Spinal cord (tissue), 10 donors: ENCODE results near the gene NOP58. TPM values are rescaled to one million over a fixed set of nuclear protein-coding genes. Genes with fewer than 3 reads are reported as not detected.
"Not testable (repeated sequence)": the region's sequence is repeated elsewhere in the genome, so short reads cannot be mapped to it uniquely, and the experiment has no call there.

Experiments
- DNase-seq, 6 donors: peaks; one replicate each; pipeline versions ENCODE4 v3.0.0 to v3.0.0-alpha.2; 2013 to 2015; ENCODE audit warnings: low spot score in 6 of 6, low read depth in 4 of 6
- H3K27ac ChIP-seq: one replicate; pipeline ENCODE4 v1.5.1; 2013; ENCODE audit warnings: low read depth, low read length, control low read depth
- H3K27me3 ChIP-seq: one replicate; pipeline ENCODE4 v1.6.1; 2013; ENCODE audit warnings: low read length; ENCODE audit not compliant: control insufficient read depth, insufficient read depth
- H3K36me3 ChIP-seq: one replicate; pipeline ENCODE4 v1.6.1; 2013; ENCODE audit warnings: low read length; ENCODE audit not compliant: control insufficient read depth, insufficient read depth
- H3K4me1 ChIP-seq: one replicate; pipeline ENCODE4 v1.6.1; 2013; ENCODE audit warnings: low read length; ENCODE audit not compliant: control insufficient read depth, insufficient read depth
- H3K4me3 ChIP-seq: one replicate; pipeline ENCODE4 v1.5.1; 2013; ENCODE audit warnings: low read depth, low read length, control low read depth
- H3K9me3 ChIP-seq: one replicate; pipeline ENCODE4 v1.6.1; 2013; ENCODE audit warnings: low read length; ENCODE audit not compliant: control insufficient read depth, insufficient read depth
- WGBS: methylation state at CpG from one replicate; pipeline ENCODE4 v1.1.5; 2013; ENCODE audit warnings: missing lambda C conversion rate; ENCODE audit not compliant: insufficient coverage; 5-methylcytosine and 5-hydroxymethylcytosine counted together
- long read RNA-seq, 4 donors: transcript quantifications; one replicate each; lab custom pipeline, GENCODE V29; 2026
- polyA plus RNA-seq, 2 donors: library from polyadenylated mRNA; unstranded; fragments of 120-200 nt; gene quantifications; one replicate each; pipeline ENCODE4 v1.2.1, GENCODE V29; 2013; ENCODE audit not compliant: insufficient read length in 2 of 2
- total RNA-seq, 2 donors: library from RNA; depleted of rRNA in 1 of 2; stranded (reverse); fragments of 120-200 nt in 1 of 2; fragments of >200 nt in 1 of 2; gene quantifications; one replicate each; pipeline versions ENCODE4 v1.2.3 to v1.2.4, GENCODE V29; 2013 to 2014
- donor health status: healthy.

The NOP58 gene
- total RNA-seq (10 to 100 TPM; 55.4 to 63.5 TPM), polyA plus RNA-seq (10 to 100 TPM; 65.5 to 67.8 TPM)
- long read RNA-seq, donor 1, transcript NOP58-201 (15 exons, 2,046 nt), result major isoform, 7 of 41 reads
- long read RNA-seq, donor 1, partial matches to known transcripts, result 28 of 41 reads
- long read RNA-seq, donor 1, other reads (novel, unspliced or antisense), result 0 of 41 reads
- long read RNA-seq, donor 2, partial matches to known transcripts, result 0 of 2 reads
- long read RNA-seq, donor 2, other reads (novel, unspliced or antisense), result 0 of 2 reads
- long read RNA-seq, donor 3, partial matches to known transcripts, result 0 of 3 reads
- long read RNA-seq, donor 3, other reads (novel, unspliced or antisense), result 0 of 3 reads
- long read RNA-seq, donor 4, transcript NOP58-206 (4 exons, 599 nt), result major isoform, 8 of 79 reads
- long read RNA-seq, donor 4, partial matches to known transcripts, result 63 of 79 reads
- long read RNA-seq, donor 4, other reads (novel, unspliced or antisense), result 0 of 79 reads

- under 1% methylated on average over 54 of the region's 54 CpGs for WGBS
These were observed at the start of gene NOP58 for GRCh38 chr2:202265467-202266277. TSS of gene NOP58 (plus strand) at chr2:202265763. CDS start at chr2:202265942, 179 bp downstream.

GRCh38 chr2:202221873-202222272 is 43.7 kb upstream of the NOP58 start:
- H3K27me3 ChIP-seq, result no peaks in the 10 kb centered on the region
- no peaks in the 10 kb centered on the region for H3K4me1 ChIP-seq
- peaks cover 19% of the 10 kb centered on the region for H3K36me3 ChIP-seq
- peak in 1 of 6 donors; percentile 43 for DNase-seq
- no peaks in the 10 kb centered on the region for H3K9me3 ChIP-seq
- WGBS, result 43% methylated on average over 1 of the region's 1 CpG
- H3K4me3 ChIP-seq, result no peak overlapping the region
- no peak overlapping the region for H3K27ac ChIP-seq

More at GRCh38 chr2:202265467-202266277, at the start of gene NOP58:
- DNase-seq, result peak; percentile 94 to 99 (median 96)
- Histone ChIP-seq H3K27ac (peak within 1 kb of the TSS; percentile 98), H3K36me3 (no peaks in the 10 kb centered on the region), H3K4me1 (peaks cover 4% of the 10 kb centered on the region), H3K4me3 (peak within 1 kb of the TSS; percentile 97), H3K9me3 (no peaks in the 10 kb centered on the region), H3K27me3 (no peaks in the 10 kb centered on the region)

- H3K27me3 ChIP-seq, result no peaks in the 10 kb centered on the region
- H3K4me3 ChIP-seq, result peak overlapping the region; percentile 93
- under 1% methylated on average over 29 of the region's 30 CpGs for WGBS
- H3K4me1 ChIP-seq, result peaks cover 17% of the 10 kb centered on the region
- no peaks in the 10 kb centered on the region for H3K9me3 ChIP-seq
- peak overlapping the region; percentile 96 for H3K27ac ChIP-seq
- DNase-seq, result peak in 4 of 6 donors; percentile 1 to 55 (median 5)
- H3K36me3 ChIP-seq, result no peaks in the 10 kb centered on the region
These were observed 27.8 kb upstream of the NOP58 start for GRCh38 chr2:202237787-202238233.

- DNase-seq, result peak; percentile 89 to 99 (median 94)
- Histone ChIP-seq H3K27me3 (no peaks in the 10 kb centered on the region), H3K9me3 (no peaks in the 10 kb centered on the region), H3K27ac (peak within 1 kb of the TSS; percentile 96), H3K4me3 (peak within 1 kb of the TSS; percentile 93), H3K36me3 (no peaks in the 10 kb centered on the region), H3K4me1 (peaks cover 17% of the 10 kb centered on the region)
- WGBS, result under 1% methylated on average over 35 of the region's 54 CpGs
These were observed 27.0 kb upstream of the NOP58 start, which contains the start of gene SUMO1 for GRCh38 chr2:202238234-202239197. TSS of gene SUMO1 (minus strand) at chr2:202238597. CDS start at chr2:202238451, 146 bp downstream.

GRCh38 chr2:202247710-202248109 is 17.9 kb upstream of the NOP58 start:
- H3K9me3 ChIP-seq, H3K4me1 ChIP-seq, H3K4me3 ChIP-seq, H3K27ac ChIP-seq, H3K27me3 ChIP-seq, DNase-seq, H3K36me3 ChIP-seq: not testable (repeated sequence)
- no CpG with 5 or more reads among the region's 5 CpGs for WGBS

- no peak for DNase-seq
- H3K27ac ChIP-seq, result no peak overlapping the region
- no peaks in the 10 kb centered on the region for H3K27me3 ChIP-seq
- no peaks in the 10 kb centered on the region for H3K9me3 ChIP-seq
- no peak overlapping the region for H3K4me3 ChIP-seq
- H3K4me1 ChIP-seq, result no peaks in the 10 kb centered on the region
- H3K36me3 ChIP-seq, result no peaks in the 10 kb centered on the region
- 80% methylated on average over 3 of the region's 10 CpGs for WGBS
These were observed 15.9 kb upstream of the NOP58 start for GRCh38 chr2:202249521-202250253.

GRCh38 chr2:202251494-202251893 is 14.1 kb upstream of the NOP58 start:
- Histone ChIP-seq H3K4me1 (no peaks in the 10 kb centered on the region), H3K9me3 (no peaks in the 10 kb centered on the region), H3K36me3 (no peaks in the 10 kb centered on the region), H3K4me3 (no peak overlapping the region), H3K27me3 (no peaks in the 10 kb centered on the region), H3K27ac (no peak overlapping the region)
- no CpG with 5 or more reads among the region's 5 CpGs for WGBS
- DNase-seq, result no peak

DNA sequence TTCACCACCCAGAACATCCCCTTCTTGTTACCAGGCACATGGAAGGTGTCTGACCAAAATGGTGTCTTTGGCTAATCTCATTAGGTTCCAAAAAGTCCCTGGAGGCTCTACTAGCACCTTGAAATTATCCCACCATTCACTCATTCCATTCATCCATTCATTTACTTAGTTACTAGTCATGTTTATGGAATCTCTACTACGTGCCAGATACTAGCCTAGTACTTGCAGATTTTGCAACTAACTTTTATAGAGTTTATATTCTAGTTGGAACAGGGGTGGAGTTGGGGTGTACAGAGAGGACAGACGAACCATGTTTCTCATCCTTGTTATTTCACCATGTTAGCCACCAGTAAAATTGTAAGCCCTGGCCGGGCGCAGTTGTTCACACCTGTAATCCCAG is 4.0 kb upstream of the NOP58 start:
- H3K4me3 ChIP-seq, result no peak overlapping the region
- no peak overlapping the region for H3K27ac ChIP-seq
- H3K4me1 ChIP-seq, result peaks cover 4% of the 10 kb centered on the region
- no peaks in the 10 kb centered on the region for H3K27me3 ChIP-seq
- H3K36me3 ChIP-seq, result no peaks in the 10 kb centered on the region
- DNase-seq, result no peak
- H3K9me3 ChIP-seq, result no peaks in the 10 kb centered on the region
- WGBS, result 93% methylated on average over 3 of the region's 4 CpGs
